Measurements from ENCODE around the gene TBL3.

DNA sequence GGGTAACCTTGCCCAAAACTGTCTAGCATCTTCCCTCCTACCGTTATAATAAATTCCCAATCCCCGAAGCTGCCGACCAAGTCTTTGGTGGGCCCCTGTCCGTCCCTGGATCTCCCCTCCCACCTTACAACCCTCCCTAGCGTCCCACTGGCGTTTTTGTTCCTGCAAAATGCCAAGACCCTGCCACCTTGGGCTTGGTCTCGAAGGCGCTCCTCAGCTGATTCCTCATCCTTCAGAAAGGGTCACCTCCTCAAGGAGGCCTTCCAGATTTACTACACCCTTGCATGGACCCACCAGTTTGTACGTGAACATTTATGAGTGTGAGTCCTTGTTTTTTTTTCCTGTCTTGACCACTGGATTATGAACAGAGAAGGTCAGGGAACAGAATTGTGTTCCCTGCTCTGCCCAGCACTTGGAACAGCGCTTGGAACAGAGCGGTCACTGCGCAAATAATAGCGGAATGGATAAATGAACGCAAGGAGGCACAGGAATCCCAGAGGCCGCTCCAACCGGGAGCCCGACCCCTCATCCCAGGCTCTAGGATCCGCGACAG is 11.2 kb downstream of the TBL3 start:
- no peak for TF ChIP-seq POLR2A (IDR thresholded peaks at IDR 0.05)
- TF ChIP-seq, protein P1, sequence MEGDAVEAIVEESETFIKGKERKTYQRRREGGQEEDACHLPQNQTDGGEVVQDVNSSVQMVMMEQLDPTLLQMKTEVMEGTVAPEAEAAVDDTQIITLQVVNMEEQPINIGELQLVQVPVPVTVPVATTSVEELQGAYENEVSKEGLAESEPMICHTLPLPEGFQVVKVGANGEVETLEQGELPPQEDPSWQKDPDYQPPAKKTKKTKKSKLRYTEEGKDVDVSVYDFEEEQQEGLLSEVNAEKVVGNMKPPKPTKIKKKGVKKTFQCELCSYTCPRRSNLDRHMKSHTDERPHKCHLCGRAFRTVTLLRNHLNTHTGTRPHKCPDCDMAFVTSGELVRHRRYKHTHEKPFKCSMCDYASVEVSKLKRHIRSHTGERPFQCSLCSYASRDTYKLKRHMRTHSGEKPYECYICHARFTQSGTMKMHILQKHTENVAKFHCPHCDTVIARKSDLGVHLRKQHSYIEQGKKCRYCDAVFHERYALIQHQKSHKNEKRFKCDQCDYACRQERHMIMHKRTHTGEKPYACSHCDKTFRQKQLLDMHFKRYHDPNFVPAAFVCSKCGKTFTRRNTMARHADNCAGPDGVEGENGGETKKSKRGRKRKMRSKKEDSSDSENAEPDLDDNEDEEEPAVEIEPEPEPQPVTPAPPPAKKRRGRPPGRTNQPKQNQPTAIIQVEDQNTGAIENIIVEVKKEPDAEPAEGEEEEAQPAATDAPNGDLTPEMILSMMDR (IDR thresholded peaks at IDR 0.05): no peak
